ENCODE results near the gene TSPYL6. TPM values are rescaled to one million over a fixed set of nuclear protein-coding genes. Genes with fewer than 3 reads are reported as not detected.
"Not testable (repeated sequence)": the region's sequence is repeated elsewhere in the genome, so short reads cannot be mapped to it uniquely, and the experiment has no call there.

The TSPYL6 gene
- not detected in 2 replicates for total RNA-seq
- long read RNA-seq: 0 reads

GRCh38 chr2:54256091-54256694 lies at the start of gene TSPYL6:
TSPYL6 (minus strand) TSS chr2:54256229; CDS start chr2:54256151, 78 bp downstream.
- H3K27ac Mint-ChIP-seq (ENCODE audit: unreplicated experiment): no peak within 1 kb of the TSS
- TF ChIP-seq CTCF (conservative IDR thresholded peaks at IDR 0.05): no peak
- no peak within 1 kb of the TSS for H3K4me3 Mint-ChIP-seq
- H3K27me3 Mint-ChIP-seq (ENCODE audit: low read depth): no peaks in the 10 kb centered on the region
- no peaks in the 10 kb centered on the region for H3K36me3 Mint-ChIP-seq (ENCODE audit: low read depth)
- no peak for DNase-seq (ENCODE audit: low read depth, low spot score)
- H3K9me3 Mint-ChIP-seq: no peaks in the 10 kb centered on the region
- peaks cover 8% of the 10 kb centered on the region for H3K4me1 Mint-ChIP-seq

GRCh38 chr2:54303631-54304030 lies 47.6 kb upstream of the TSPYL6 start:
- Mint-ChIP-seq H3K27ac (ENCODE audit: unreplicated experiment) (no peak overlapping the region), H3K9me3 (no peaks in the 10 kb centered on the region), H3K27me3 (ENCODE audit: low read depth) (no peaks in the 10 kb centered on the region), H3K36me3 (ENCODE audit: low read depth) (no peaks in the 10 kb centered on the region), H3K4me1 (peaks cover 5% of the 10 kb centered on the region), H3K4me3 (no peak overlapping the region)
- TF ChIP-seq CTCF (conservative IDR thresholded peaks at IDR 0.05): no peak
- DNase-seq (ENCODE audit: low read depth, low spot score): no peak

GRCh38 chr2:54298514-54298913 lies 42.5 kb upstream of the TSPYL6 start:
- TF ChIP-seq CTCF (conservative IDR thresholded peaks at IDR 0.05): no peak
- no peak overlapping the region for H3K4me3 Mint-ChIP-seq
- no peaks in the 10 kb centered on the region for H3K9me3 Mint-ChIP-seq
- no peak for DNase-seq (ENCODE audit: low read depth, low spot score)
- no peaks in the 10 kb centered on the region for H3K4me1 Mint-ChIP-seq
- H3K27me3 Mint-ChIP-seq (ENCODE audit: low read depth): no peaks in the 10 kb centered on the region
- H3K36me3 Mint-ChIP-seq (ENCODE audit: low read depth): no peaks in the 10 kb centered on the region
- H3K27ac Mint-ChIP-seq (ENCODE audit: unreplicated experiment): no peak overlapping the region

GRCh38 chr2:54295911-54296310 lies 39.9 kb upstream of the TSPYL6 start:
- no peaks in the 10 kb centered on the region for H3K36me3 Mint-ChIP-seq (ENCODE audit: low read depth)
- no peak overlapping the region for H3K27ac Mint-ChIP-seq (ENCODE audit: unreplicated experiment)
- no peak overlapping the region for H3K4me3 Mint-ChIP-seq
- H3K4me1 Mint-ChIP-seq: no peaks in the 10 kb centered on the region
- H3K27me3 Mint-ChIP-seq (ENCODE audit: low read depth): peaks cover 7% of the 10 kb centered on the region
- H3K9me3 Mint-ChIP-seq: no peaks in the 10 kb centered on the region
- no peak for TF ChIP-seq CTCF (conservative IDR thresholded peaks at IDR 0.05)
- no peak for DNase-seq (ENCODE audit: low read depth, low spot score)

- DNase-seq (ENCODE audit: low read depth, low spot score); H3K9me3 Mint-ChIP-seq: not testable (repeated sequence)
These were observed 38.6 kb upstream of the TSPYL6 start for GRCh38 chr2:54294665-54295064.

GRCh38 chr2:54290356-54291025 lies 34.5 kb upstream of the TSPYL6 start:
- H3K27ac Mint-ChIP-seq (ENCODE audit: unreplicated experiment): no peak overlapping the region
- TF ChIP-seq CTCF (conservative IDR thresholded peaks at IDR 0.05): no peak
- DNase-seq (ENCODE audit: low read depth, low spot score): no peak
- H3K4me1 Mint-ChIP-seq: no peaks in the 10 kb centered on the region
- no peaks in the 10 kb centered on the region for H3K36me3 Mint-ChIP-seq (ENCODE audit: low read depth)
- H3K9me3 Mint-ChIP-seq: no peaks in the 10 kb centered on the region
- H3K27me3 Mint-ChIP-seq (ENCODE audit: low read depth): peaks cover 24% of the 10 kb centered on the region
- H3K4me3 Mint-ChIP-seq: no peak overlapping the region

More at GRCh38 chr2:54294665-54295064, 38.6 kb upstream of the TSPYL6 start:
- H3K27me3 Mint-ChIP-seq (ENCODE audit: low read depth): peaks cover 18% of the 10 kb centered on the region
- not testable (repeated sequence) for H3K4me3 Mint-ChIP-seq; H3K4me1 Mint-ChIP-seq; H3K27ac Mint-ChIP-seq (ENCODE audit: unreplicated experiment); H3K36me3 Mint-ChIP-seq (ENCODE audit: low read depth)

Data from neural crest cell (in vitro differentiated cells).